SK-N-SH treated with all-trans-retinoic acid at 6 μM for 48 hours (cell line): ENCODE data around the gene GREB1.

Source experiments
- ARNTL ChIP-seq: fragments of 450-650 bp; formaldehyde crosslinking; IDR thresholded peaks from 2 replicates; pipeline ENCODE4 v1.5.0; 2020; ENCODE audit warnings: low read depth, mild to moderate bottlenecking, moderate library complexity, borderline replicate concordance
- CREB5 ChIP-seq: fragments of 250-450 bp; sonication (Bioruptor Pico); IDR thresholded peaks from 2 replicates; pipeline ENCODE4 v1.5.1; 2020; ENCODE audit warnings: low read depth, mild to moderate bottlenecking, moderate library complexity
- CSDC2 ChIP-seq: fragments of 250-450 bp; sonication (Bioruptor Pico); IDR thresholded peaks from 2 replicates; pipeline ENCODE4 v1.5.0; 2020; ENCODE audit warnings: mild to moderate bottlenecking, moderate library complexity
- GLIS3 ChIP-seq: fragments of 250-450 bp; sonication (Bioruptor Pico); IDR thresholded peaks from 2 replicates; pipeline ENCODE4 v1.5.0; 2020; ENCODE audit warnings: mild to moderate bottlenecking, moderate library complexity
- OSR1 ChIP-seq: fragments of 250-450 bp; sonication (Bioruptor Pico); IDR thresholded peaks from 2 replicates; pipeline ENCODE4 v1.8.0; 2022; ENCODE audit warnings: moderate library complexity, mild to moderate bottlenecking, inconsistent platforms
- TOX ChIP-seq: fragments of 250-450 bp; sonication (Bioruptor Pico); IDR thresholded peaks from 2 replicates; pipeline ENCODE4 v1.8.0; 2021; ENCODE audit warnings: mild to moderate bottlenecking, moderate library complexity, borderline replicate concordance
- ZFP30 ChIP-seq: fragments of 450-650 bp; formaldehyde crosslinking; IDR thresholded peaks from 2 replicates; pipeline ENCODE4 v1.5.0; 2022; ENCODE audit warnings: mild to moderate bottlenecking, moderate library complexity
- ZNF70 ChIP-seq: fragments of 450-650 bp; formaldehyde crosslinking; IDR thresholded peaks from 2 replicates; pipeline ENCODE4 v1.5.0; 2020; ENCODE audit warnings: mild to moderate bottlenecking, moderate library complexity
- TF ChIP-seq, protein P1 (sequence below): fragments of 250-450 bp; sonication (Bioruptor Pico); IDR thresholded peaks from 2 replicates; pipeline ENCODE4 v1.5.1; 2021; ENCODE audit warnings: mild to moderate bottlenecking, moderate library complexity
- TF ChIP-seq, protein P2 (sequence below): fragments of 250-450 bp; sonication (Bioruptor Pico); IDR thresholded peaks from 2 replicates; pipeline ENCODE4 v1.8.0; 2020; ENCODE audit warnings: mild to moderate bottlenecking, moderate library complexity, borderline replicate concordance

- TF ChIP-seq GLIS3 (CRISPR knock-in tag) (no peak), ZFP30 (CRISPR knock-in tag) (no peak), ARNTL (CRISPR knock-in tag) (no peak), CSDC2 (CRISPR knock-in tag) (no peak), TOX (no peak), OSR1 (CRISPR knock-in tag) (no peak), ZNF70 (CRISPR knock-in tag) (no peak), CREB5 (CRISPR knock-in tag) (no peak)
- TF ChIP-seq, protein P1, sequence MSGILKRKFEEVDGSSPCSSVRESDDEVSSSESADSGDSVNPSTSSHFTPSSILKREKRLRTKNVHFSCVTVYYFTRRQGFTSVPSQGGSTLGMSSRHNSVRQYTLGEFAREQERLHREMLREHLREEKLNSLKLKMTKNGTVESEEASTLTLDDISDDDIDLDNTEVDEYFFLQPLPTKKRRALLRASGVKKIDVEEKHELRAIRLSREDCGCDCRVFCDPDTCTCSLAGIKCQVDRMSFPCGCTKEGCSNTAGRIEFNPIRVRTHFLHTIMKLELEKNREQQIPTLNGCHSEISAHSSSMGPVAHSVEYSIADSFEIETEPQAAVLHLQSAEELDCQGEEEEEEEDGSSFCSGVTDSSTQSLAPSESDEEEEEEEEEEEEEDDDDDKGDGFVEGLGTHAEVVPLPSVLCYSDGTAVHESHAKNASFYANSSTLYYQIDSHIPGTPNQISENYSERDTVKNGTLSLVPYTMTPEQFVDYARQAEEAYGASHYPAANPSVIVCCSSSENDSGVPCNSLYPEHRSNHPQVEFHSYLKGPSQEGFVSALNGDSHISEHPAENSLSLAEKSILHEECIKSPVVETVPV, result no peak
- TF ChIP-seq, protein P2, sequence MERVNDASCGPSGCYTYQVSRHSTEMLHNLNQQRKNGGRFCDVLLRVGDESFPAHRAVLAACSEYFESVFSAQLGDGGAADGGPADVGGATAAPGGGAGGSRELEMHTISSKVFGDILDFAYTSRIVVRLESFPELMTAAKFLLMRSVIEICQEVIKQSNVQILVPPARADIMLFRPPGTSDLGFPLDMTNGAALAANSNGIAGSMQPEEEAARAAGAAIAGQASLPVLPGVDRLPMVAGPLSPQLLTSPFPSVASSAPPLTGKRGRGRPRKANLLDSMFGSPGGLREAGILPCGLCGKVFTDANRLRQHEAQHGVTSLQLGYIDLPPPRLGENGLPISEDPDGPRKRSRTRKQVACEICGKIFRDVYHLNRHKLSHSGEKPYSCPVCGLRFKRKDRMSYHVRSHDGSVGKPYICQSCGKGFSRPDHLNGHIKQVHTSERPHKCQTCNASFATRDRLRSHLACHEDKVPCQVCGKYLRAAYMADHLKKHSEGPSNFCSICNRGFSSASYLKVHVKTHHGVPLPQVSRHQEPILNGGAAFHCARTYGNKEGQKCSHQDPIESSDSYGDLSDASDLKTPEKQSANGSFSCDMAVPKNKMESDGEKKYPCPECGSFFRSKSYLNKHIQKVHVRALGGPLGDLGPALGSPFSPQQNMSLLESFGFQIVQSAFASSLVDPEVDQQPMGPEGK, result no peak
Observed at GRCh38 chr2:11492244-11492643, 41.6 kb upstream of the GREB1 start.
